Adrenal gland (tissue), 12 donors: ENCODE measurements around the gene CMC1. TPM values are rescaled to one million over a fixed set of nuclear protein-coding genes. Genes with fewer than 3 reads are reported as not detected.

Source experiments
- DNase-seq, 7 donors: peaks; one replicate each; pipeline ENCODE4 v3.0.0-alpha.2; 2019 to 2020
- H3K27ac ChIP-seq, 5 donors: fragments of 200-600 bp; sonication (generic) in 4 of 5; 1 replicate in 3 of 5; 2 replicates in 2 of 5; pipeline versions ENCODE4 v1.5.1 to v1.8.0; 2016 to 2020; ENCODE audit warnings: mild to moderate bottlenecking in 1 of 5
- H3K27me3 ChIP-seq: fragments of 200-600 bp; 2 replicates; pipeline ENCODE4 v1.8.0; 2021
- H3K36me3 ChIP-seq, 2 donors: fragments of 200-600 bp; replicated peaks in 1 of 2; 1 replicate in 1 of 2; 2 replicates in 1 of 2; pipeline versions ENCODE4 v1.5.1 to v1.8.0; 2018 to 2022
- H3K4me1 ChIP-seq, 2 donors: fragments of 200-600 bp; replicated peaks in 1 of 2; 1 replicate in 1 of 2; 2 replicates in 1 of 2; pipeline versions ENCODE4 v1.5.1 to v1.8.0; 2018 to 2021
- H3K4me3 ChIP-seq, 4 donors: fragments of 200-600 bp; sonication (generic) in 3 of 4; one replicate each; pipeline ENCODE4 v1.5.1; 2016 to 2018
- H3K9me3 ChIP-seq, 3 donors: fragments of 200-600 bp; sonication (generic) in 1 of 3; replicated peaks in 1 of 3; 1 replicate in 2 of 3; 2 replicates in 1 of 3; pipeline versions ENCODE4 v1.5.1 to v1.8.0; 2016 to 2021
- POLR2A ChIP-seq, 2 donors: fragments of 450-650 bp; IDR thresholded peaks; one replicate each; pipeline ENCODE4 v1.6.1; 2017; ENCODE audit warnings: antibody characterized with exemption in 2 of 2, mild to moderate bottlenecking in 2 of 2, moderate library complexity in 1 of 2
- WGBS, 4 donors: extraction: QIAGEN DNeasy Blood & Tissue Kit in 2 of 4; methylation state at CpG; one replicate each; pipeline versions ENCODE4 v1.1.5 to v1.1.7; 2013 to 2017; 5-methylcytosine and 5-hydroxymethylcytosine counted together
- intact Hi-C, 2 donors: fragments of 100-400 bp; cut with DNase I; formaldehyde crosslinking; loops; one replicate each; pipeline versions ENCODE4 v1.14.1 to v1.15.0; 2022 to 2023
- polyA plus RNA-seq, 3 donors: library from polyadenylated mRNA; stranded (reverse); fragments of 200-250 nt in 2 of 3; fragments of 350-450 nt in 1 of 3; fragmentation: Illumina TruSeq in 1 of 3; extraction: RNeasy Lipid Tissue Mini Kit (QIAGEN cat#74804) in 1 of 3; gene quantifications; one replicate each; pipeline ENCODE4 v1.2.3, GENCODE V29; 2013 to 2014
- total RNA-seq, 9 donors: library from RNA; depleted of rRNA in 4 of 9; stranded (reverse); fragments of >200 nt in 4 of 9; fragments of 120-200 nt in 1 of 9; fragmentation: NEBNext Ultra II Directional in 1 of 9; extraction: Animal tissue kit (Norgen Biotek cat#: 25700) in 1 of 9; gene quantifications; one replicate each; pipeline versions ENCODE4 v1.1.0 to v1.2.4, GENCODE V29; 2013 to 2023
- TF ChIP-seq, protein P1 (sequence below), 6 experiments: fragments of 450-650 bp in 4 of 6; fragments of 200-600 bp in 2 of 6; sonication (generic) in 1 of 6; IDR thresholded peaks; 1 replicate in 5 of 6; 2 replicates in 1 of 6; pipeline versions ENCODE4 v1.5.1 to v1.8.0; 2016 to 2021; ENCODE audit warnings: antibody characterized with exemption in 6 of 6, mild to moderate bottlenecking in 2 of 6, moderate library complexity in 1 of 6
- donor health status: healthy with polysubstance abuse.
- donor health status: Bipolar disorder and iron deficiency.
- donor health status: DM: yes; HTN: yes; CAD: no.
- donor health status: DM: no; HTN: no; CAD: no.
- donor health status: DM: no; HTN: no; CAD: no.
- donor health status: DM: yes; HTN: yes; CAD: no.

Gene CMC1
- total and polyA plus RNA-seq, 12 donors = 6.7 to 32.8 (median 19.9) TPM

DNA sequence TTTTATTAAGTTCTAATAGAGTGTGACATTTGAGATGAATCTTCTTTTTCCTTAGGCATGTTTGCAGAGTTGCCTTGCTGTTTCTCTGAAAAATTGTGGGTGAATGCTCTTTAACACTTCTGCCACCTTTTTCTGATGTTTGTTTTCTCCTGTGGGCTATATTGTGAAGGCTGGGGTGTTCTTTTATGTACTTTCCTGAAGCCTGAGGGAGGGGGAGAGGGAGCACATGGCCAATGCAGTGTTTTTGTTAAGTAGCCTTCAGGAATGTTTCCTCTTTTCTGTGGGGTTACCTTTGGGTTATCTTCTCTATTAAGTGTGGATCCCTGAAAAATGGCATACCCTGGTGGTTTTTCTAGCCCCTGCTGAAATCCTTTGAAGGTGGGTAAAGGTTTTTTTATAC, 50.2 kb downstream of the CMC1 start:
- DNase-seq = no peak
- no peaks in the 10 kb centered on the region for H3K27me3 ChIP-seq
- TF ChIP-seq POLR2A (IDR thresholded peaks at IDR 0.05) = no peak
- TF ChIP-seq, protein P1, sequence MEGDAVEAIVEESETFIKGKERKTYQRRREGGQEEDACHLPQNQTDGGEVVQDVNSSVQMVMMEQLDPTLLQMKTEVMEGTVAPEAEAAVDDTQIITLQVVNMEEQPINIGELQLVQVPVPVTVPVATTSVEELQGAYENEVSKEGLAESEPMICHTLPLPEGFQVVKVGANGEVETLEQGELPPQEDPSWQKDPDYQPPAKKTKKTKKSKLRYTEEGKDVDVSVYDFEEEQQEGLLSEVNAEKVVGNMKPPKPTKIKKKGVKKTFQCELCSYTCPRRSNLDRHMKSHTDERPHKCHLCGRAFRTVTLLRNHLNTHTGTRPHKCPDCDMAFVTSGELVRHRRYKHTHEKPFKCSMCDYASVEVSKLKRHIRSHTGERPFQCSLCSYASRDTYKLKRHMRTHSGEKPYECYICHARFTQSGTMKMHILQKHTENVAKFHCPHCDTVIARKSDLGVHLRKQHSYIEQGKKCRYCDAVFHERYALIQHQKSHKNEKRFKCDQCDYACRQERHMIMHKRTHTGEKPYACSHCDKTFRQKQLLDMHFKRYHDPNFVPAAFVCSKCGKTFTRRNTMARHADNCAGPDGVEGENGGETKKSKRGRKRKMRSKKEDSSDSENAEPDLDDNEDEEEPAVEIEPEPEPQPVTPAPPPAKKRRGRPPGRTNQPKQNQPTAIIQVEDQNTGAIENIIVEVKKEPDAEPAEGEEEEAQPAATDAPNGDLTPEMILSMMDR (IDR thresholded peaks at IDR 0.05) = no peak
- H3K4me3 ChIP-seq = no peak overlapping the region
- no peaks in the 10 kb centered on the region for H3K36me3 ChIP-seq
- no peaks in the 10 kb centered on the region for H3K9me3 ChIP-seq
- intact Hi-C loops = no loop called here
- H3K27ac ChIP-seq = no peak overlapping the region
- peaks cover 0 to 13% of the 10 kb centered on the region in 2 donors for H3K4me1 ChIP-seq

DNA sequence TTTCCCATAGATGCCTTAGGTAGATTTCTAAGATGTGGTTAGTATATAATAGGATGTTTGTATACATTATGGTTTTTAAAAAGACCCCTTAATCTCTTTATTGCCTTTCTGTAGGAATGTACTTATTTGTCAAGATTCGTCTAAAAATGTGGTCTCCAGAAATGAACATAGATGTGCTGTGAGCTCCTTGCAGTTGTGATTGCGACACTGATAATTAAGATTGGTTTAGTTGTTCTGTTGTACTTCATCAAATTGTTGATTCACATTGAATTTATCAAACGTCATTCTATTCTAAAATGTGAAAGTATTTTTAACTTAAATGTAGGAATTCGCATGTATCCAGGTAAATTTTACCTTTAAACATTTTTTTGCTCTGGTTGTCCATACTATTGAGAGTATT, 51.2 kb downstream of the CMC1 start:
- H3K36me3 ChIP-seq = no peaks in the 10 kb centered on the region
- no peaks in the 10 kb centered on the region for H3K9me3 ChIP-seq
- H3K27ac ChIP-seq = no peak overlapping the region
- H3K27me3 ChIP-seq = no peaks in the 10 kb centered on the region
- peaks cover 0 to 14% of the 10 kb centered on the region in 2 donors for H3K4me1 ChIP-seq
- WGBS, 4 donors = 85 to 92% (median 90%) methylated on average over 4 of the region's 4 CpGs
- intact Hi-C loops = no loop called here
- no peak for DNase-seq
- H3K4me3 ChIP-seq = no peak overlapping the region
- TF ChIP-seq, protein P1 (IDR thresholded peaks at IDR 0.05) = no peak
- TF ChIP-seq POLR2A (IDR thresholded peaks at IDR 0.05) = no peak

DNA sequence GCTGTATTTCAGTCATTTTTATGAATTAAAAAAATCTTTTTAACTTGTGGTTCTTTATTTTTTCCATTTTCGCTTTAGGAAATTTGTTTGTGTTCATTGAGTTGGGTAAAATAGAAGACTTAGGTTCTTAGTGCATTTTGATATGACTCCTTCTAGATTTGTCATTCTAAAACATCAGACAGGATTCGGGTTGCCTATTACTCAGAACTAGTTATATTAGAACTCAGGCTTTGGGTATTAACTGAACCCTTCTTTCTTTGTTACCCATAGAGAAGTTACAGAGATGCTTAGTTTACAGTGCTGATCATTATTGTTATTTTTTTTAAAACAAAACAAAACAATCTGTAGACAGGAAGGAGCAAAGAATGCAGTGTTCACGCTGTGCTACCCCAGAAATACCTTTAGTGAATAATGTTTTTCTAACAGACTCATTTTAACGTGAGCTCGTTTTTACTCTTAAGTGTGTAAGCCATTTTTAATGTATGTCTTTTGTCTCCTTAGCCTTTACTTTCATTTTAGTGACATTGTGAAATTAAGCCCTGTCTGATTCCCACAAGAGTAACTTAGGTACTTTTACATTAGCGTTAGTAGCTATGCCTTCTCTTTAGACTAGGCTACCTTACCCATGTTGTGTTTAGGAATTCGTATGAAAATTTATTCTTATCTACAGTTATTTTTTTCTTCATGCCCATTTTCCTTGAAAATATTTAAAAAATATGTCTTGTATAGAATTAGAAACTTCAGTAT, 53.4 kb downstream of the CMC1 start:
- Histone ChIP-seq H3K27ac (no peak overlapping the region), H3K36me3 (no peaks in the 10 kb centered on the region), H3K9me3 (no peaks in the 10 kb centered on the region), H3K4me1 (peaks cover 0 to 14% of the 10 kb centered on the region in 2 donors), H3K27me3 (no peaks in the 10 kb centered on the region), H3K4me3 (peak overlapping the region in 1 of 4 donors; percentile 19)
- DNase-seq = no peak
- 82 to 91% (median 86%) methylated on average over 7 of the region's 7 CpGs for WGBS, 4 donors
- intact Hi-C loops = no loop called here
- TF ChIP-seq, protein P1 (IDR thresholded peaks at IDR 0.05) = no peak
- TF ChIP-seq POLR2A (IDR thresholded peaks at IDR 0.05) = no peak

DNA sequence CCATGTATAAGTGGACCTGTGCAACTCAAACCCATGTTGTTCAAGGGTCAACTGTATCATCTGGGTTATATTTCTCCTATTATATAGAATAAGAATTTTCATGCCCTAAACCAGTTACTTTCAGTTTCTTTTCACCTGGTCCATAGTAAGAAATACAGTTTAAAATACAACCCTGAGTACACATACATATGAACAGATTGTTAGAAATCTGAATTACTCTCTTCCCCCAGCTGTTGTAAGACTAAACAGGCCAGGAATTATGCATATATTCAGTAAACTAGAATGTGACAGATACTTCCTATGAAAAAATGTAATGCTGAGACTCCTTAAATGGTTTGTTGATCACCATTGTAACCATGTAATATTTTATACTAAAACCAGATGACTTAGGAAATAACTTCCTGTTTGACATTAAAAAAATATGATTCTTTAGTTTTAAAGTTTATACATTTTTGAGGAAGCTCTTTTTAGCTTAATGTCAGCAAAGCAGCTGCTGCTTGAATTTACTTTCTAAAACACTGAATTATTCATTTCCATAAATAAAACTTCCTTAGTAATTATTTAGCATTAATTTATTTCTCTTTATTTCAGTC, 54.6 kb downstream of the CMC1 start:
- Histone ChIP-seq H3K4me3 (peak overlapping the region in 1 of 4 donors; percentile 19), H3K27ac (peak overlapping the region in 1 of 5 donors; percentile 17), H3K27me3 (no peaks in the 10 kb centered on the region), H3K9me3 (no peaks in the 10 kb centered on the region), H3K4me1 (peaks cover 0 to 14% of the 10 kb centered on the region in 2 donors), H3K36me3 (no peaks in the 10 kb centered on the region)
- DNase-seq = no peak
- TF ChIP-seq, protein P1 (IDR thresholded peaks at IDR 0.05) = no peak
- TF ChIP-seq POLR2A (IDR thresholded peaks at IDR 0.05) = no peak
- intact Hi-C loops = no loop called here
